OCI-LY7 (cell line): ENCODE results near the gene MCM3.

ENCODE experiments used
- CTCF ChIP-seq: fragments of 200-600 bp; sonication (generic); conservative IDR thresholded peaks from 2 replicates; pipeline ENCODE4 v1.5.1; 2014; ENCODE audit warnings: mild to moderate bottlenecking, antibody characterized with exemption, low read length, moderate library complexity, mixed read lengths
- EZH2phosphoT487 ChIP-seq: fragments of 200-600 bp; sonication (generic); IDR thresholded peaks from 2 replicates; pipeline ENCODE4 v1.6.1; 2018; ENCODE audit warnings: low read depth, borderline replicate concordance, mild to moderate bottlenecking, mixed run types, antibody characterized with exemption, low read length, moderate library complexity, mixed read lengths

GRCh38 chr6:52312461-52312860 lies 27.9 kb upstream of the MCM3 start:
- TF ChIP-seq CTCF (no peak), EZH2phosphoT487 (no peak)
